NCI-H1092 treated with DMSO at 0.1 percent for 48 hours (cell line): ENCODE data around the gene TECTA.
A peak's percentile ranks its signal among the peaks of the same experiment; 100 is the strongest.

Experiments
- DNase-seq: peaks from one replicate; lab custom pipeline; 2025; lab: John Stamatoyannopoulos, UW

The TECTA gene, protein sequence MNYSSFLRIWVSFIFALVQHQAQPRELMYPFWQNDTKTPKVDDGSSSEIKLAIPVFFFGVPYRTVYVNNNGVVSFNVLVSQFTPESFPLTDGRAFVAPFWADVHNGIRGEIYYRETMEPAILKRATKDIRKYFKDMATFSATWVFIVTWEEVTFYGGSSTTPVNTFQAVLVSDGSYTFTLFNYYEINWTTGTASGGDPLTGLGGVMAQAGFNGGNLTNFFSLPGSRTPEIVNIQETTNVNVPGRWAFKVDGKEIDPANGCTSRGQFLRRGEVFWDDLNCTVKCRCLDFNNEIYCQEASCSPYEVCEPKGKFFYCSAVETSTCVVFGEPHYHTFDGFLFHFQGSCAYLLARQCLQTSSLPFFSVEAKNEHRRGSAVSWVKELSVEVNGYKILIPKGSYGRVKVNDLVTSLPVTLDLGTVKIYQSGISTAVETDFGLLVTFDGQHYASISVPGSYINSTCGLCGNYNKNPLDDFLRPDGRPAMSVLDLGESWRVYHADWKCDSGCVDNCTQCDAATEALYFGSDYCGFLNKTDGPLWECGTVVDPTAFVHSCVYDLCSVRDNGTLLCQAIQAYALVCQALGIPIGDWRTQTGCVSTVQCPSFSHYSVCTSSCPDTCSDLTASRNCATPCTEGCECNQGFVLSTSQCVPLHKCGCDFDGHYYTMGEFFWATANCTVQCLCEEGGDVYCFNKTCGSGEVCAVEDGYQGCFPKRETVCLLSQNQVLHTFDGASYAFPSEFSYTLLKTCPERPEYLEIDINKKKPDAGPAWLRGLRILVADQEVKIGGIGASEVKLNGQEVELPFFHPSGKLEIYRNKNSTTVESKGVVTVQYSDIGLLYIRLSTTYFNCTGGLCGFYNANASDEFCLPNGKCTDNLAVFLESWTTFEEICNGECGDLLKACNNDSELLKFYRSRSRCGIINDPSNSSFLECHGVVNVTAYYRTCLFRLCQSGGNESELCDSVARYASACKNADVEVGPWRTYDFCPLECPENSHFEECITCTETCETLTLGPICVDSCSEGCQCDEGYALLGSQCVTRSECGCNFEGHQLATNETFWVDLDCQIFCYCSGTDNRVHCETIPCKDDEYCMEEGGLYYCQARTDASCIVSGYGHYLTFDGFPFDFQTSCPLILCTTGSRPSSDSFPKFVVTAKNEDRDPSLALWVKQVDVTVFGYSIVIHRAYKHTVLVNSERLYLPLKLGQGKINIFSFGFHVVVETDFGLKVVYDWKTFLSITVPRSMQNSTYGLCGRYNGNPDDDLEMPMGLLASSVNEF (N-terminal part only)

GRCh38 chr11:121100943-121101342 is at the start of gene TECTA:
TECTA (plus strand) TSS chr11:121101243; CDS start chr11:121102666, 1,423 bp downstream.
- DNase-seq, result no peak

DNA sequence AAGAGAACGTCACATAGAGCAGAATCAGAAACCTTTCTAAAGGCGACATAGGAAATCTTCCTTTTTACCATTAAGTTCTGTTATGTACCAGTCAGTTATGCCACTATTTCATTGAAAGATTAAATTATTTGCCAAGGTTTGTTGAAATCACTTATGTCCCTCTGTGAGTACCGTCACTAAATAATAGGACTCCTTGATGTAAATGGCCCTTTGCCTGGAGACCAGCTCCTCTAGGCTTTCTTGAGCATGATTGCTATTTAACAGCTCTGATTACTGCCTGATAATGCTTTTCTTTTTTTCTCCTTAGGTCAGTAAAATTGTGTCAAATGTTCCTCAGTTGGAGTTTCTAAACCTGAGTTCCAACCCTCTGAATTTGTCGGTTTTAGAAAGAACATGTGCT is 47.8 kb upstream of the TECTA start:
- no peak for DNase-seq

DNA sequence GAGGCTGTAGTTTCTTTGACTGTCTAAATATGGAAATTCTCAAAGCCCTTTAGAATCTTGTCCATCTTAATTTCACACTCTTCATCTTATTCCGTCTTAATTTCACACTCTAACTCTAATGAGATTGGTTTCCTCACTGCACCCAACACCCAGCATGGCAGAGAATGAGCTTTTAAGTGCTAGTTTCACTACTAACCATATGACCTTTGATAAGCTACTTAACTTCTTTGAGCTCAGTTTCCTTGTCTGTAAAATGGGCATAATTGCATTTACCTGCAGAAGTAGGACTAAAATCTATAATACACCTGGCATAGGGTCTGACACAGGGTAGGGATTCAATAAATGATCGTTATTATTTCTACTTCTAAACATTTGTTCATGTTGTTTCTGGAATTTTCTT is 46.8 kb upstream of the TECTA start:
- no peak for DNase-seq

DNA sequence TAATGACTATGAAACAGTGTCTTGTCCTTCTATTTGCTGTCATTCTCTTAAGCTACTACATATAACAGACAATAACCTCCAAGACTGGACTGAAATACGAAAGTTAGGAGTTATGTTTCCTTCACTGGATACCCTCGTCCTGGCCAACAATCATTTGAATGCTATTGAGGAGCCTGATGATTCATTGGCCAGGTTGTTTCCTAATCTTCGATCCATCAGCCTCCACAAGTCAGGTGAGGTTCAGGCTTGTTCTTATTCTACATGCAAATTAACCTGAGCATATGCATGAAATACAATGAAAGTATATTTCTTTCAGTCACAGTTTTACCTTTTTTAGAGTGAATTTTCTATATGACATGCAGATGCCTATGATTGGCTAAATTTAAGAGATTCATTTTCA is 46.0 kb upstream of the TECTA start:
- no peak for DNase-seq

GRCh38 chr11:121057922-121058321 is 43.1 kb upstream of the TECTA start:
- no peak for DNase-seq

DNA sequence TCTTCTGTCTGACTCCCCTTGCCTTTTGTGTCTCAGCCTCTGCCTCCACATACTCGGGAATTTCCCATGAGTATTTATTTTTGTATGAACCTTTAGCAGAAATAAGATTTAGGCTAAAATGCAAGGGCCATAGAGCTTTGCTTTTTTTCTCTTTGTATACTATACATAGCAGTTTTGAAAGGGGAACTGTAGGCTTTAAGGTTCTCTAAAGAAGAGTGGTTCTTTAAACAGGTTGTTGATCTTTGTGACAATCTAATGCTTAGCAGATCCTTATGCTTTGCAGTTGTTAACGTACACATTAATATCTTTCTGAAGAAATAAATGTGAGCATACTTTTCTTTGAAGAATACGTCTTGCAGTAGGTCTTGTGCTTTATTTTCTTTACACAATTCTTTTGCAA is 42.1 kb upstream of the TECTA start:
- no peak for DNase-seq

DNA sequence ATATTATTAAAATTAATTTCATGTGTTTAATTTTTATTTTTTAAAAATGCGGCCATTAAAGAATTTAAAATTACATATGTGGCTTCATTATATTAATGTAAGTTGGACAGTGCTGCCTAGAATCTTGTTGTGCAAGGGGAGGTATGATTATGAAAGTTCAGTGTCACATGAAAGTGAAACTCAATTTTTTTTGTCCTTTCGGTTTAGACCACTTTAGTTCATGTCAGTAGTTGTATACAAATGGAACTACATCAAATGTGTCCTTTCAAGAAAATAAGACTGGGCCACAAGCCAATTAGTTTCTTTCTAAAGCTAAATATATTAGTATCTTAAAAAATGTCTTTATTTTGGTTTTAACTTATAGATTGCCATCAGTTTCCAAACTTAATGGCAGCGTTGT is 41.4 kb upstream of the TECTA start:
- no peak for DNase-seq

DNA sequence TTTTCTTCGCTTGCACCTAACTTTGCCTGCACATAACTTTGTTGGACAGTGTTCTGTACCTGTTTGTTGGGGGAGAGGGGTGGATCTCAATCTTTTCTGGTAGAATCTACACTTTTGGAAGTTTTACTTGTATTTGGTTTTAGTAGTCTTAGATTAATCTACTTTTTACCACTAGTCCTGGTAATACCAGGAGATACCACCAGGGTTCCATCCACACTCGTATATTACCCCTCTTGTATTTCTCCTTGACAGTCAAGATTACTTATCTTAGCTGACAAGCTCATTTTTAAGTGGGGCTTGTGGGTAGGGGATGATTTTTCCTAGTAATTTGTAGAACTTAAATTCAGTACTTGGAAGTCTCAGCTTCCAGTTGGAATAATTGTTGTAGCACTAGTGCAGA is 37.3 kb upstream of the TECTA start:
- no peak for DNase-seq

GRCh38 chr11:121066623-121067022 is 34.4 kb upstream of the TECTA start:
- peak; percentile 33 for DNase-seq

GRCh38 chr11:121067026-121067425 is 34.0 kb upstream of the TECTA start:
- DNase-seq, result no peak

DNA sequence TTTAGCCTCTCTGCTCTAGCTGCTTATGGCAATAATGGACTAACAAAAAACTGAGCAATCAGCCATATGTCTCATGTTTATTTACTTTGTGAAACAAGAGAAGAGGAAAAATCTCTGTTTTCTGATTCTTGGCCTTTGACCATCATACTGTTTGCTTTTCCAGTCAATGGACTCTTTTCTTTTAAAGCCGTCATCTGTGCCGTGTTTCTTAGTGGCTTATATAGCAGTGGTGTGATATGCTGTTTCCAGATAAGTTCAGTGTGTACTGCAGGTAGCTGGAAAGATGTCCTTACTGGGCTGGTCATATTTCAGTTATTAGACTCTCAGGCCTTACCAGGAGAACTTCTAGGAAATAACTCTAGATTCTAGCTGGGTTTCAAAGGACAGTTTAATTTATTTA is 33.6 kb upstream of the TECTA start:
- DNase-seq, result peak; percentile 96

GRCh38 chr11:121067962-121068647 is 32.9 kb upstream of the TECTA start:
- DNase-seq, result no peak

GRCh38 chr11:121068787-121069186 is 32.3 kb upstream of the TECTA start:
- no peak for DNase-seq

DNA sequence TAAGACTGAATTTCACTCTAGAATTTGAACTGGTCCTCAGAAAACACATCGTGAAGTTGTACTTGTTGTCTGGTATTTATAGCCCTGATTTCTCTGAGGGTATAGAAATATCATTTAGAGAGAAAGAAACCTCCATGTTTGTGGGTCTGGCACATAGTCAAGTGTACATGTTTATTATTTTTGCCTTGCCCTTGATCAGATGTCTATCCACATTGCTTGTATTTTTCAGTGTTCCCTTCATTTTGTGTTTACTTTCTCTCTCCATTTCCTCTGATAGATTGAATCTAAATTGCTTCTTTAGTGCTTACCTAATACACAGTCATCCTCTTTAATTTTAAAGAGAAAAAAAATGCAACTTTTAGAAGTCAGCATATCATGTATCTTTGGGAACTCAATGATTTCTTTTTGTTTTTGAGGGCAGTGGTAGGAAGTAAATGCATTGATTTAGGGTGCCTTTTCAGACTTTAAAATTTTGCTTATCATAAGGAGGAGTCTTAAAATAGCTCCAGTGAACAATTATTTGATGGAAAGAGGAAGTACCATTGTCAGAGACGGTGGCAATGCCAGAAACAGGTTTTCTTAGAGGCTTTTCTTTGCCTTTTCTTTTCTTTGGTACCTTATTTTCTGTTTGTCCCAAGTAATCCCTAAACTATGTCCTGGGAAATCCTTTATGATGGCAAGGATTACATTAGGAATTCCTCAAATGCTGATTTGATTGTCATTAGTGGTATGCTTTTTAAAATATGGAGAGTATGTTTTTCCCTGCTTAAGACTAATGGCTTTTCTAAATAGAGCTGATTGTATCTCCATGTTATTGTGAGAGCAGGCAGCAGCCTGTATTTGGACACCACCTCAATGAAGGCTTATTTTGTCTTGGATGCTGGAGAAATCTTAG is 29.8 kb upstream of the TECTA start:
- peak; percentile 6 for DNase-seq

DNA sequence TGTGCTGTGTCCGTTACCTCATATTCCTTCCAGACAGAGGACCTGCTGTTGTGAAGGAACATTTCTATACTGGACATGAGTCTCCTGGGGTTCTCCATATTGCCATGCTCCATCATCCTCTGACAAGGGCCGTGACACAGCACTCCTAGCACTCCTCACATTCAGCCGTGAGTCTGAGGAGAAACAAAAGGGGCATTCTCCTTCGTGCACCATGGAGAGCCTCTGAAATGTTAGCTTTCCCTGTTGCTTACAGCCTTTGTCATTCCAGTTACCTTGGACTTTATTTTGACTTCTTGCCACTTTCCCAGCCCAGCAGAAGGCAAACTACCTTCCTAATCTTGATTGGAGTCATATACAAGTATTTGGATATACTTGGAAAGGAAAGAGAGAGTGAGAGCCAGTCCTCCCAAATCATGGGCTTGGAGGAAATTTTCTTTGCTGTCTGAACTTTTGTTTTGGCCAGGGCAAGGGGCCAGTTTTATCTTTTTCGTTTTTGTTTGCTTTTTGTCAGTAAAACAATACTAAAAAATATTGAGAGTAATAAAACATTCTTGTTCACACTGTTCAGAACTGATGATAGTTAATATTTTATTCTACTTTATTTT is 29.1 kb upstream of the TECTA start:
- DNase-seq, result no peak

DNA sequence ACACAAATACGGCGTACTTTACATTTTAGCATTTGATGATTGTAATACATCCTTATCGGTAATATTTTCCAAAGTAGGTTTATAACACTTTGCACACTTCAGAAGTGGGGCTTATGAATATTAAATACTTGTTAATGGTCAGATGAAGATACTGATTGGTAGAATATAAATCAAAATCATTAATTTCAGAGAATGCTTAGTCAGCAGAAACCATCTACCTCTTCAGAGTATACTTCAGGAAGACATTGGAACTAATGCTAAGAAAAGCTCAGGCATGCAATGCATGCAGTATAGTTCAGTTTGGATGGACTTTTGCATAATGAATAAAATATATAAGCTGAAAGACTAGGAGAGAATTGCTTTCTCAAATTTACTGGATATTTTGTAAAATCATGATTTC is 19.7 kb upstream of the TECTA start:
- no peak for DNase-seq

GRCh38 chr11:121082219-121082618 is 18.8 kb upstream of the TECTA start:
- DNase-seq, result no peak

- no peak for DNase-seq
Observed at GRCh38 chr11:121082670-121083069, 18.4 kb upstream of the TECTA start.

GRCh38 chr11:121086866-121087265 is 14.2 kb upstream of the TECTA start:
- no peak for DNase-seq

DNA sequence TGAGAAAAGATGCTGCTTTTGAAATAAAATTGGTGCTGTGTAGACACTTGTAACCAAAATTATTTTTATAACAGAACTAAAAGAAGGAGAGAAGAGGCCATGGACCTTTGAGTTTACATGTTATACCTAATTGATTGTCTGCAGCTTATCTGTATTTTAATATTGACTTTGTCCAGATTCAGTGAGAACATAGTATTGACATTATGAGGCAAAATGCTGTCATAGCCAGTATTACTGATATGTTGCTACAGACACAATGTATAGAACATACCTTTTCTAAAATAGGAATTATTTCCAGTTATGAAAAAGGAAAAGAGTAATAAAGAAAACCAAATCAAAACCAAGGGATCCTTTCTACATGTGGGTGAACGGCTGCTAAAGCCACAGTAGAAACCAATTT is 11.5 kb upstream of the TECTA start:
- no peak for DNase-seq
